ENCODE measurements around the gene CPSF6. TPM values are rescaled to one million over a fixed set of nuclear protein-coding genes. Genes with fewer than 3 reads are reported as not detected.
"Not testable (repeated sequence)": the region's sequence is repeated elsewhere in the genome, so short reads cannot be mapped to it uniquely, and the experiment has no call there.

Gene CPSF6
- total RNA-seq, 2 donors from 2014 or later = 42.9 to 44.9 TPM

GRCh38 chr12:69252033-69252432 is 12.7 kb downstream of the CPSF6 start:
- no peak for DNase-seq (ENCODE audit: low spot score)
- intact Hi-C loops (cut with DNase I) = no loop called here

GRCh38 chr12:69254046-69254445 is 14.7 kb downstream of the CPSF6 start:
- DNase-seq (ENCODE audit: low spot score) = no peak
- intact Hi-C loops (cut with DNase I) = no loop called here

GRCh38 chr12:69254862-69255261 is 15.5 kb downstream of the CPSF6 start:
- DNase-seq (ENCODE audit: low spot score) = no peak
- intact Hi-C loops (cut with DNase I) = no loop called here

- intact Hi-C loops (cut with DNase I) = no loop called here
- peak; percentile 65 for DNase-seq (ENCODE audit: low spot score)
These were observed 19.3 kb downstream of the CPSF6 start for GRCh38 chr12:69258655-69259054.

GRCh38 chr12:69262264-69262974 is 23.1 kb downstream of the CPSF6 start:
- intact Hi-C loops (cut with DNase I) = no loop called here
- no peak for DNase-seq (ENCODE audit: low spot score)

- intact Hi-C loops (cut with DNase I) = no loop called here
- no peak for DNase-seq (ENCODE audit: low spot score)
These were observed 25.8 kb downstream of the CPSF6 start for GRCh38 chr12:69265205-69265604.

- intact Hi-C loops (cut with DNase I); DNase-seq (ENCODE audit: low spot score): not testable (repeated sequence)
These were observed 26.3 kb downstream of the CPSF6 start for GRCh38 chr12:69265633-69266032.

- no peak for DNase-seq (ENCODE audit: low spot score)
- intact Hi-C loops (cut with DNase I) = no loop called here
These were observed 26.8 kb downstream of the CPSF6 start for GRCh38 chr12:69266036-69266635.

GRCh38 chr12:69269736-69270135 is 30.4 kb downstream of the CPSF6 start:
- DNase-seq (ENCODE audit: low spot score) = no peak
- intact Hi-C loops (cut with DNase I) = no loop called here

- DNase-seq (ENCODE audit: low spot score) = no peak
- intact Hi-C loops (cut with DNase I) = no loop called here
These were observed 33.1 kb downstream of the CPSF6 start for GRCh38 chr12:69272511-69272910.

- intact Hi-C loops (cut with DNase I) = no loop called here
- DNase-seq (ENCODE audit: low spot score) = no peak
These were observed 35.5 kb downstream of the CPSF6 start for GRCh38 chr12:69274861-69275260.

GRCh38 chr12:69275471-69275891 is 36.1 kb downstream of the CPSF6 start:
- intact Hi-C loops (cut with DNase I) = no loop called here
- no peak for DNase-seq (ENCODE audit: low spot score)

- intact Hi-C loops (cut with DNase I) = no loop called here
- no peak for DNase-seq (ENCODE audit: low spot score)
These were observed 39.7 kb downstream of the CPSF6 start for GRCh38 chr12:69278814-69279782.

GRCh38 chr12:69284131-69284530 is 44.8 kb downstream of the CPSF6 start:
- DNase-seq (ENCODE audit: low spot score) = peak; percentile 95
- intact Hi-C loops (cut with DNase I) = no loop called here

- intact Hi-C loops (cut with DNase I) = no loop called here
- no peak for DNase-seq (ENCODE audit: low spot score)
These were observed 48.2 kb downstream of the CPSF6 start for GRCh38 chr12:69287556-69287955.

- intact Hi-C loops (cut with DNase I) = no loop called here
- peak; percentile 87 for DNase-seq (ENCODE audit: low spot score)
These were observed 51.3 kb downstream of the CPSF6 start for GRCh38 chr12:69290545-69291277.

- intact Hi-C loops (cut with DNase I) = no loop called here
- DNase-seq (ENCODE audit: low spot score) = no peak
These were observed 51.9 kb downstream of the CPSF6 start for GRCh38 chr12:69291278-69291593.

- intact Hi-C loops (cut with DNase I) = no loop called here
These were observed 58.8 kb downstream of the CPSF6 start for GRCh38 chr12:69298133-69298532.

GRCh38 chr12:69298947-69299346 is 59.6 kb downstream of the CPSF6 start:
- intact Hi-C loops (cut with DNase I) = no loop called here
- DNase-seq (ENCODE audit: low spot score) = no peak

More at GRCh38 chr12:69298133-69298532, 58.8 kb downstream of the CPSF6 start:
- no peak for DNase-seq (ENCODE audit: low spot score)

- no peak for DNase-seq (ENCODE audit: low spot score)
- intact Hi-C loops (cut with DNase I) = no loop called here
These were observed 64.9 kb downstream of the CPSF6 start for GRCh38 chr12:69304284-69304683.
